Upper lobe of left lung (tissue), 4 donors: ENCODE measurements around the gene POLE4.

Source experiments
- EP300 ChIP-seq, 4 donors: sonication (generic); formaldehyde crosslinking; IDR thresholded peaks; one replicate each; pipeline ENCODE4 v1.5.1; 2017; ENCODE audit warnings: antibody characterized with exemption in 4 of 4, control low read depth in 2 of 4
- POLR2A ChIP-seq, 4 donors: fragments of 450-650 bp; IDR thresholded peaks; one replicate each; pipeline ENCODE4 v1.5.1; 2016 to 2017; ENCODE audit warnings: antibody characterized with exemption in 4 of 4, mild to moderate bottlenecking in 2 of 4
- POLR2AphosphoS5 ChIP-seq, 2 donors: sonication (generic); formaldehyde crosslinking; IDR thresholded peaks; one replicate each; pipeline ENCODE4 v1.5.1; 2017; ENCODE audit warnings: antibody characterized with exemption in 2 of 2
- TF ChIP-seq, protein P1 (sequence below), 6 experiments: fragments of 450-650 bp in 4 of 6; fragments of 200-600 bp in 2 of 6; sonication (generic) in 2 of 6; IDR thresholded peaks; one replicate each; pipeline ENCODE4 v1.5.1; 2016 to 2019; ENCODE audit warnings: antibody characterized with exemption in 6 of 6

DNA sequence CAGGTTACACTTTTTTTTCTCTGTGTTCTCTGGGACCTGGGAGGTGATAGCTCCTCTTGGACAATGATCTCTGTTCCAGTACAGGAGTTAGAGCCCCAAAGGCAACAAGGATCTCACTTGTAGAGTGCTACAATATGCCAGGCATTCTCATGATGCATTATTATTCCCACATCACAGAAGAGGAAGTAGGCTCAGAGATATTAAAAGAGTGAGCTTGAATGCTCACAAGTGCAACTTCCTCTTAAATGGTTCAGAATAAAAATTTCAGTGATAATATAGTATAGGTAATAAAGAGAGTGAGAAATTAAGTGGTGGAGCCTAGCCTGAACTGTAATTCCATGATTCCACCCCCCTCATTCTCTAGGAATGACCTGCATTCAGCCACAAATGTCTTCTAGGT is 21.4 kb downstream of the POLE4 start:
- no peak for TF ChIP-seq POLR2A (IDR thresholded peaks at IDR 0.05)
- TF ChIP-seq, protein P1, sequence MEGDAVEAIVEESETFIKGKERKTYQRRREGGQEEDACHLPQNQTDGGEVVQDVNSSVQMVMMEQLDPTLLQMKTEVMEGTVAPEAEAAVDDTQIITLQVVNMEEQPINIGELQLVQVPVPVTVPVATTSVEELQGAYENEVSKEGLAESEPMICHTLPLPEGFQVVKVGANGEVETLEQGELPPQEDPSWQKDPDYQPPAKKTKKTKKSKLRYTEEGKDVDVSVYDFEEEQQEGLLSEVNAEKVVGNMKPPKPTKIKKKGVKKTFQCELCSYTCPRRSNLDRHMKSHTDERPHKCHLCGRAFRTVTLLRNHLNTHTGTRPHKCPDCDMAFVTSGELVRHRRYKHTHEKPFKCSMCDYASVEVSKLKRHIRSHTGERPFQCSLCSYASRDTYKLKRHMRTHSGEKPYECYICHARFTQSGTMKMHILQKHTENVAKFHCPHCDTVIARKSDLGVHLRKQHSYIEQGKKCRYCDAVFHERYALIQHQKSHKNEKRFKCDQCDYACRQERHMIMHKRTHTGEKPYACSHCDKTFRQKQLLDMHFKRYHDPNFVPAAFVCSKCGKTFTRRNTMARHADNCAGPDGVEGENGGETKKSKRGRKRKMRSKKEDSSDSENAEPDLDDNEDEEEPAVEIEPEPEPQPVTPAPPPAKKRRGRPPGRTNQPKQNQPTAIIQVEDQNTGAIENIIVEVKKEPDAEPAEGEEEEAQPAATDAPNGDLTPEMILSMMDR (IDR thresholded peaks at IDR 0.05), result no peak
- no peak for TF ChIP-seq POLR2AphosphoS5 (IDR thresholded peaks at IDR 0.05)
- no peak for TF ChIP-seq EP300 (IDR thresholded peaks at IDR 0.05)
